ENCODE results near the gene SORCS3. TPM values are rescaled to one million over a fixed set of nuclear protein-coding genes. Genes with fewer than 3 reads are reported as not detected.

SORCS3 gene
- total RNA-seq, 6 experiments from 2014 or later, result not detected

GRCh38 chr10:105150259-105150880 lies 509.3 kb downstream of the SORCS3 start:
- Histone ChIP-seq H3K27me3 (no peaks in the 10 kb centered on the region), H3K4me1 (no peaks in the 10 kb centered on the region), H3K4me3 (no peak overlapping the region), H3K36me3 (no peaks in the 10 kb centered on the region), H3K27ac (no peak overlapping the region), H3K9me3 (no peaks in the 10 kb centered on the region)
- TF ChIP-seq POLR2A (IDR thresholded peaks at IDR 0.05) (no peak), CTCF (IDR thresholded peaks at IDR 0.05) (no peak)
- ATAC-seq (no peak), DNase-seq (no peak)
- intact Hi-C loops (cut with DNase I), result no loop called here
- 56% methylated on average over 4 of the region's 4 CpGs for WGBS (ENCODE audit: insufficient coverage, low coverage, low lambda C conversion rate, missing lambda C conversion rate)

DNA sequence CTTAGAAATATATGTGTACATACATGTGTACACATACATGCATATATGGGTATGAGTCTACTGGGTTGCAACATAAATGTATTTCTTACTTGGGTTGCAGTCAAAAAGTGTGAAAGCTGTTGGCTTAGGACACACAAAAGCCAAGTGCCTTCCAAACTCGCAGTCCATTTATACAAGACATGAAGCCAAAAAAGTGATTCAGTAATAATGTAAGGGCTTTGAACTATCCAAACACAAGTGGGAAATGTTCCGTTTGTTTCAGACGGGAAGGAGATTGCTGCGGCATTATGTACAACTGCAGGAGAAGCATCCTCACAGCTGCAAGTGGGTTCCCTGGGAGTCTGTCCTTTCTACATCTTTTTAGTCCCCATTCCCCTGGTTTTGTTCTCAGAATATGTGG lies 513.6 kb downstream of the SORCS3 start:
- ATAC-seq (no peak), DNase-seq (no peak)
- no peaks in the 10 kb centered on the region for H3K27me3 ChIP-seq
- intact Hi-C loops (cut with DNase I), result no loop called here
- H3K36me3 ChIP-seq, result no peaks in the 10 kb centered on the region
- no peaks in the 10 kb centered on the region for H3K4me1 ChIP-seq
- no peak overlapping the region for H3K4me3 ChIP-seq
- H3K27ac ChIP-seq, result no peak overlapping the region
- no peaks in the 10 kb centered on the region for H3K9me3 ChIP-seq
- WGBS (ENCODE audit: insufficient coverage, low coverage, low lambda C conversion rate, missing lambda C conversion rate), result 64% methylated on average over 4 of the region's 4 CpGs
- TF ChIP-seq POLR2A (IDR thresholded peaks at IDR 0.05) (no peak), CTCF (IDR thresholded peaks at IDR 0.05) (no peak)

DNA sequence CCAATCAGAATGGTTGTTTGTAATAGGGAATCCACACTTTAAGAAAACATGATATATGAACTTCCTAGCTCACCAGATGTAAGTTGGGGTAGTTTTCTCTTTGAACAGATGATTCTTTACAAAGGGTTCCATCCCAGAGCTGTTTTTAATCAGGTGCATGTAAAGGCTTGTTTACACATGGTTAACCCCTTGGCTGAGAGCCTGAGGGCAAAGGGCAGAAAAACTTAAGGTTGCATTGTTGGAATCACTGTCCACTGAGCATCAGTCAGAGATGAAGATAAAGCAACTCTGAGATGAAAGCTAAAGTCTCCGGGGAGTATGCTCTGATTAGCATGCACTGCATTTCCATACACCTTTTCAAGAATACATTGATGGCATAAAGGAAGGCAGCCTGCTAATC lies 518.2 kb downstream of the SORCS3 start:
- intact Hi-C loops (cut with DNase I), result no loop called here
- no peaks in the 10 kb centered on the region for H3K9me3 ChIP-seq
- no peak overlapping the region for H3K4me3 ChIP-seq
- DNase-seq (no peak), ATAC-seq (peak in 1 of 4 donors; percentile 33)
- no peaks in the 10 kb centered on the region for H3K36me3 ChIP-seq
- H3K27me3 ChIP-seq, result no peaks in the 10 kb centered on the region
- H3K27ac ChIP-seq, result no peak overlapping the region
- no peaks in the 10 kb centered on the region for H3K4me1 ChIP-seq
- 0% methylated on average over 1 of the region's 1 CpG for WGBS (ENCODE audit: insufficient coverage, low coverage, low lambda C conversion rate, missing lambda C conversion rate)
- TF ChIP-seq CTCF (IDR thresholded peaks at IDR 0.05) (no peak), POLR2A (IDR thresholded peaks at IDR 0.05) (no peak)

- ATAC-seq, result no peak
- H3K27ac ChIP-seq, result no peak overlapping the region
- H3K9me3 ChIP-seq, result no peaks in the 10 kb centered on the region
- TF ChIP-seq CTCF (IDR thresholded peaks at IDR 0.05) (no peak), POLR2A (IDR thresholded peaks at IDR 0.05) (no peak)
- no peaks in the 10 kb centered on the region for H3K4me1 ChIP-seq
- DNase-seq, result no peak
- H3K27me3 ChIP-seq, result no peaks in the 10 kb centered on the region
- H3K36me3 ChIP-seq, result no peaks in the 10 kb centered on the region
- intact Hi-C loops (cut with DNase I), result no loop called here
- WGBS (ENCODE audit: insufficient coverage, low coverage, low lambda C conversion rate, missing lambda C conversion rate), result 70% methylated on average over 4 of the region's 4 CpGs
- H3K4me3 ChIP-seq, result no peak overlapping the region
These were observed 520.1 kb downstream of the SORCS3 start for GRCh38 chr10:105161149-105161548.

- H3K9me3 ChIP-seq, result no peaks in the 10 kb centered on the region
- WGBS (ENCODE audit: insufficient coverage, low coverage, low lambda C conversion rate, missing lambda C conversion rate), result 20% methylated on average over 4 of the region's 4 CpGs
- no peaks in the 10 kb centered on the region for H3K27me3 ChIP-seq
- no peak for TF ChIP-seq CTCF (IDR thresholded peaks at IDR 0.05)
- no peak for TF ChIP-seq POLR2A (IDR thresholded peaks at IDR 0.05)
- intact Hi-C loops (cut with DNase I), result no loop called here
- H3K27ac ChIP-seq, result no peak overlapping the region
- DNase-seq, result no peak
- H3K36me3 ChIP-seq, result no peaks in the 10 kb centered on the region
- no peak for ATAC-seq
- no peak overlapping the region for H3K4me3 ChIP-seq
- H3K4me1 ChIP-seq, result no peaks in the 10 kb centered on the region
These were observed 520.7 kb downstream of the SORCS3 start for GRCh38 chr10:105161767-105162166.

Data from right lobe of liver (tissue), 6 donors.